HG03521 (cell line): ENCODE data around the gene TMPRSS11A.

Experiments
- ATAC-seq: cut with Tn5 transposase; IDR thresholded peaks from one replicate; pipeline ENCODE4 v1.9.1; 2021; ENCODE audit warnings: mild to moderate bottlenecking, moderate library complexity; ENCODE audit not compliant: unreplicated experiment

TMPRSS11A gene

GRCh38 chr4:67963356-67963755, at the start of gene TMPRSS11A:
Gene TMPRSS11A, minus strand, starts transcription at chr4:67963493. Its CDS starts 100 bp downstream, at chr4:67963393.
- no peak for ATAC-seq

- no peak for ATAC-seq
Observed at GRCh38 chr4:68011684-68012083, 48.4 kb upstream of the TMPRSS11A start.

GRCh38 chr4:68002906-68003305, 39.6 kb upstream of the TMPRSS11A start:
- ATAC-seq, result no peak

GRCh38 chr4:67996127-67996526, 32.8 kb upstream of the TMPRSS11A start:
- ATAC-seq, result no peak

GRCh38 chr4:67988991-67989390, 25.7 kb upstream of the TMPRSS11A start:
- ATAC-seq, result no peak

- no peak for ATAC-seq
Observed at GRCh38 chr4:67983333-67983732, 20.0 kb upstream of the TMPRSS11A start.

GRCh38 chr4:67980512-67980911, 17.2 kb upstream of the TMPRSS11A start:
- no peak for ATAC-seq

GRCh38 chr4:67973608-67974007, 10.3 kb upstream of the TMPRSS11A start:
- ATAC-seq, result no peak

- ATAC-seq, result no peak
Observed at GRCh38 chr4:67954890-67955289, 8.4 kb downstream of the TMPRSS11A start.

GRCh38 chr4:67941074-67941473, 22.2 kb downstream of the TMPRSS11A start:
- no peak for ATAC-seq

GRCh38 chr4:67940506-67940905, 22.8 kb downstream of the TMPRSS11A start:
- ATAC-seq, result no peak

GRCh38 chr4:67939195-67939594, 24.1 kb downstream of the TMPRSS11A start:
- no peak for ATAC-seq

- no peak for ATAC-seq
Observed at GRCh38 chr4:67935888-67936287, 27.4 kb downstream of the TMPRSS11A start.

GRCh38 chr4:67934628-67935027, 28.7 kb downstream of the TMPRSS11A start:
- ATAC-seq, result no peak

- ATAC-seq, result no peak
Observed at GRCh38 chr4:67933755-67934154, 29.5 kb downstream of the TMPRSS11A start.

- ATAC-seq, result no peak
Observed at GRCh38 chr4:67933038-67933437, 30.3 kb downstream of the TMPRSS11A start.

- no peak for ATAC-seq
Observed at GRCh38 chr4:67931256-67931655, 32.0 kb downstream of the TMPRSS11A start.

GRCh38 chr4:67929426-67929825, 33.9 kb downstream of the TMPRSS11A start:
- no peak for ATAC-seq

- no peak for ATAC-seq
Observed at GRCh38 chr4:67928546-67928945, 34.7 kb downstream of the TMPRSS11A start.

- no peak for ATAC-seq
Observed at GRCh38 chr4:67927251-67927650, 36.0 kb downstream of the TMPRSS11A start.

GRCh38 chr4:67926485-67926884, 36.8 kb downstream of the TMPRSS11A start:
- no peak for ATAC-seq

GRCh38 chr4:67922697-67923096, 40.6 kb downstream of the TMPRSS11A start:
- no peak for ATAC-seq

GRCh38 chr4:67918428-67918827, 44.9 kb downstream of the TMPRSS11A start:
- no peak for ATAC-seq
